ENCODE data around the gene TANGO2.

DNA sequence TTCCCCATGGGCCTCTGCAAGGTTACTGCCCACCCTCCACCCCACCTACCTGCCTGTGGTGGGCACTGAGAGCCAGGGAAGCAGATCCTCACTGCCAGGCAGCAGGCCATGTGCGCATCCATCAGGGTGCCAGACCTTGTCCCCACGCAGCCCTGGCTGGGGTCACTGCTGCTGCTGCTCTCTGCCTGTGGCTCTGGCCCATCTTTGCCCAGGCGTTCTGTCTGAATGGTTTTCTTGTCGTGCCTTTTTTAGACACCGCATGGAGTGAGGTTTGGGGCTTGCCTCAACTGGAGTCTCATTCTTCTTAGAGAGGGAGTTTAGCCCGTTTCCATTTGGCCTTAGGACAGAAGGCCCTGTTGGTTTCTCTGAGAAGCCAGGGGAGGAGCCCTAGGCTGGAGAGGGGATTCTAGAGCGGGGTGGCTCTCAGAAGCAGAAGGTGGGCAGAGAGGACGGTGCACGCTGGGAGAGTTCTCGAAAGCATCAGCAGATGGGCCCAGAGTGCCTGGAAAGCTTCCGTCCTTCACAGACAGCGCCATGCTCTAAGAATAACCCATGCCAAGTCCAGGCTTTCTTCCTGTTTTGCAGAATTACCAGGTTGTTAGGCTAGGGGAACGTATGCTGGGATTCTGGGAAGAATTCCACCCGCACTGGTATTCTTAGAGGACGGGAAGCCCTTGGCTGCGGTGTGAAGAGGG is 8.1 kb downstream of the TANGO2 start:
- TF ChIP-seq, protein P1, sequence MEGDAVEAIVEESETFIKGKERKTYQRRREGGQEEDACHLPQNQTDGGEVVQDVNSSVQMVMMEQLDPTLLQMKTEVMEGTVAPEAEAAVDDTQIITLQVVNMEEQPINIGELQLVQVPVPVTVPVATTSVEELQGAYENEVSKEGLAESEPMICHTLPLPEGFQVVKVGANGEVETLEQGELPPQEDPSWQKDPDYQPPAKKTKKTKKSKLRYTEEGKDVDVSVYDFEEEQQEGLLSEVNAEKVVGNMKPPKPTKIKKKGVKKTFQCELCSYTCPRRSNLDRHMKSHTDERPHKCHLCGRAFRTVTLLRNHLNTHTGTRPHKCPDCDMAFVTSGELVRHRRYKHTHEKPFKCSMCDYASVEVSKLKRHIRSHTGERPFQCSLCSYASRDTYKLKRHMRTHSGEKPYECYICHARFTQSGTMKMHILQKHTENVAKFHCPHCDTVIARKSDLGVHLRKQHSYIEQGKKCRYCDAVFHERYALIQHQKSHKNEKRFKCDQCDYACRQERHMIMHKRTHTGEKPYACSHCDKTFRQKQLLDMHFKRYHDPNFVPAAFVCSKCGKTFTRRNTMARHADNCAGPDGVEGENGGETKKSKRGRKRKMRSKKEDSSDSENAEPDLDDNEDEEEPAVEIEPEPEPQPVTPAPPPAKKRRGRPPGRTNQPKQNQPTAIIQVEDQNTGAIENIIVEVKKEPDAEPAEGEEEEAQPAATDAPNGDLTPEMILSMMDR (IDR thresholded peaks at IDR 0.05 in 8 of 11, conservative IDR thresholded peaks at IDR 0.05 in 3 of 11), result no peak
- TF ChIP-seq POLR2AphosphoS5 (IDR thresholded peaks at IDR 0.05), result peak in 1 of 3 donors; percentile 31
- TF ChIP-seq POLR2A (IDR thresholded peaks at IDR 0.05), result no peak
